Spinal cord (tissue), 10 donors: Measurements from ENCODE around the gene UBE2I. TPM values are rescaled to one million over a fixed set of nuclear protein-coding genes. Genes with fewer than 3 reads are reported as not detected.

Experiments used
- DNase-seq, 6 donors: peaks; one replicate each; pipeline versions ENCODE4 v3.0.0 to v3.0.0-alpha.2; 2013 to 2015; ENCODE audit warnings: low spot score in 6 of 6, low read depth in 4 of 6
- H3K27ac ChIP-seq: one replicate; pipeline ENCODE4 v1.5.1; 2013; ENCODE audit warnings: low read depth, low read length, control low read depth
- H3K27me3 ChIP-seq: one replicate; pipeline ENCODE4 v1.6.1; 2013; ENCODE audit warnings: low read length; ENCODE audit not compliant: control insufficient read depth, insufficient read depth
- H3K36me3 ChIP-seq: one replicate; pipeline ENCODE4 v1.6.1; 2013; ENCODE audit warnings: low read length; ENCODE audit not compliant: control insufficient read depth, insufficient read depth
- H3K4me1 ChIP-seq: one replicate; pipeline ENCODE4 v1.6.1; 2013; ENCODE audit warnings: low read length; ENCODE audit not compliant: control insufficient read depth, insufficient read depth
- H3K4me3 ChIP-seq: one replicate; pipeline ENCODE4 v1.5.1; 2013; ENCODE audit warnings: low read depth, low read length, control low read depth
- H3K9me3 ChIP-seq: one replicate; pipeline ENCODE4 v1.6.1; 2013; ENCODE audit warnings: low read length; ENCODE audit not compliant: control insufficient read depth, insufficient read depth
- WGBS: methylation state at CpG from one replicate; pipeline ENCODE4 v1.1.5; 2013; ENCODE audit warnings: missing lambda C conversion rate; ENCODE audit not compliant: insufficient coverage; 5-methylcytosine and 5-hydroxymethylcytosine counted together
- polyA plus RNA-seq, 2 donors: library from polyadenylated mRNA; unstranded; fragments of 120-200 nt; gene quantifications; one replicate each; pipeline ENCODE4 v1.2.1, GENCODE V29; 2013; ENCODE audit not compliant: insufficient read length in 2 of 2
- total RNA-seq, 2 donors: library from RNA; depleted of rRNA in 1 of 2; stranded (reverse); fragments of 120-200 nt in 1 of 2; fragments of >200 nt in 1 of 2; gene quantifications; one replicate each; pipeline versions ENCODE4 v1.2.3 to v1.2.4, GENCODE V29; 2013 to 2014
- donor health status: healthy.

UBE2I gene
- total and polyA plus RNA-seq, 4 donors: 28.7 to 139 (median 82.3) TPM

GRCh38 chr16:1299012-1299867, 10.2 kb upstream of the UBE2I start:
- H3K27ac ChIP-seq: no peak overlapping the region
- WGBS: 80% methylated on average over 27 of the region's 31 CpGs
- H3K27me3 ChIP-seq: peaks cover 32% of the 10 kb centered on the region
- H3K9me3 ChIP-seq: no peaks in the 10 kb centered on the region
- H3K4me1 ChIP-seq: peaks cover 12% of the 10 kb centered on the region
- H3K4me3 ChIP-seq: no peak overlapping the region
- DNase-seq: no peak
- H3K36me3 ChIP-seq: no peaks in the 10 kb centered on the region

DNA sequence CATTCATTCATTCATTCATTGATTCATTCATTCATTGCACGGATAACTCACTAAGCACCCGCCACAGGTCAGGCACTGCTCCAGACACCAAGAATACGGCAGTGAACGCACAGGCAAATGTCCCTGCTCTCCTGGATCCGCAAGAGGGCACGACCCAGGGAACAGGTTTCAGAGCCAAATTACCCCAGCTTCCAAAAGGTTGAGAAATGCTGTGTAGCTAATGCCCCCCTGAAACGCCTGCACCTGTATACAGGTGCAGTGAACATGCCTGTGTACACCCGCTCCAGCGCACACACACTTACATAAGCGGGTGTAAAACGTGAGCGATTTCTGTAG, 9.6 kb upstream of the UBE2I start:
- WGBS: 59% methylated on average over 6 of the region's 12 CpGs

GRCh38 chr16:1300664-1301476, 8.6 kb upstream of the UBE2I start:
- DNase-seq: peak in 2 of 6 donors; percentile 18 to 42
- peaks cover 32% of the 10 kb centered on the region for H3K27me3 ChIP-seq
- H3K36me3 ChIP-seq: peaks cover 2% of the 10 kb centered on the region
- no peaks in the 10 kb centered on the region for H3K9me3 ChIP-seq
- H3K4me1 ChIP-seq: peaks cover 12% of the 10 kb centered on the region
- 8% methylated on average over 42 of the region's 42 CpGs for WGBS
- no peak overlapping the region for H3K27ac ChIP-seq
- H3K4me3 ChIP-seq: no peak overlapping the region

More for the DNA sequence above, 9.6 kb upstream of the UBE2I start:
- H3K36me3 ChIP-seq: no peaks in the 10 kb centered on the region
- H3K9me3 ChIP-seq: no peaks in the 10 kb centered on the region
- peaks cover 32% of the 10 kb centered on the region for H3K27me3 ChIP-seq
- H3K27ac ChIP-seq: no peak overlapping the region
- DNase-seq: no peak
- no peak overlapping the region for H3K4me3 ChIP-seq
- peaks cover 12% of the 10 kb centered on the region for H3K4me1 ChIP-seq

DNA sequence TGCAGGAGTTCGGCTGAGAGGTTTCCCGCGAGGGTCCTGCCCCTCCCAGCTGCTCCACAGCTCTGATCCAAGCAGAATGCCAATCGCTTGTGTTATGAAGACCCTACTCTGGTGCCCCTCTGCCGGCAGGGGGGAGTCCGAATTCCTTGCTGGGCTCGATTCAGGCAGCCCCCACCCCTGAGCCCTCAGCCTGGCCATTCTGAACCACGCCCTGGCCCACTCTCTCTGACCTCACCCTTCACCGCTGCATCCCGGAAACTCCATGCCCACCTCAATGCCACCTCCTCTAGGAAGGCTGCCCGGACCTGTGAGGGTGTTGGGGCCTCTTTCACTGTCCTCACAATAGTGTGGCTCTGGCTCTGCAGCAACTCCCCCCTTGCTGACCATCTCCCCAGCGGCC, 7.9 kb upstream of the UBE2I start:
- H3K27me3 ChIP-seq: peaks cover 32% of the 10 kb centered on the region
- H3K4me1 ChIP-seq: peaks cover 12% of the 10 kb centered on the region
- WGBS: 71% methylated on average over 8 of the region's 12 CpGs
- no peaks in the 10 kb centered on the region for H3K9me3 ChIP-seq
- no peak overlapping the region for H3K27ac ChIP-seq
- H3K36me3 ChIP-seq: peaks cover 3% of the 10 kb centered on the region
- no peak for DNase-seq
- no peak overlapping the region for H3K4me3 ChIP-seq

DNA sequence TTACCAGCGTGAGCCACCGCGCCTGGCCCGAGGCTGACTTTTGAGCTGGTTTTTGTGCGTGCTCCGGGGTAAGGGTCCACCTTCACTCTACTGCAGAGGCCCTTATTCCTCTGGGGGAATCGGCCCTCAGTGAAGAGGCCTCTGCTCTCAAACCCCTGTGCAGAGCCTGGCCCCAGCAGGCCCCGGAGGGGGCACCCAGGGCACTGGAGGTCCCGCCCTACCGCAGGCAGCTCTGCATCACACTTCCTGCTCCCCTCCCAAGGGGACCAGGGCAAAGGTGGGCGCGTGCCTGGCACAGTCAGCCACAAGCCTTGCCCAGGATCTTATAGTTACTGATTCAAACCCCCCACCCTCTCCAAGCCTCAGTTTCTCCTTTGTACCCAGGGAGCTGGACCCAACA, 3.6 kb upstream of the UBE2I start:
- no peaks in the 10 kb centered on the region for H3K9me3 ChIP-seq
- H3K4me3 ChIP-seq: no peak overlapping the region
- DNase-seq: no peak
- 84% methylated on average over 12 of the region's 12 CpGs for WGBS
- H3K27ac ChIP-seq: no peak overlapping the region
- peaks cover 9% of the 10 kb centered on the region for H3K27me3 ChIP-seq
- H3K36me3 ChIP-seq: peaks cover 3% of the 10 kb centered on the region
- H3K4me1 ChIP-seq: peaks cover 15% of the 10 kb centered on the region

- H3K27me3 ChIP-seq: peaks cover 4% of the 10 kb centered on the region
- H3K36me3 ChIP-seq: peaks cover 6% of the 10 kb centered on the region
- 73% methylated on average over 4 of the region's 4 CpGs for WGBS
- H3K4me3 ChIP-seq: no peak overlapping the region
- no peaks in the 10 kb centered on the region for H3K9me3 ChIP-seq
- peaks cover 15% of the 10 kb centered on the region for H3K4me1 ChIP-seq
- no peak overlapping the region for H3K27ac ChIP-seq
- no peak for DNase-seq
These were observed 3.1 kb upstream of the UBE2I start for GRCh38 chr16:1306334-1306733.

- H3K27ac ChIP-seq: no peak overlapping the region
- no peak for DNase-seq
- H3K27me3 ChIP-seq: no peaks in the 10 kb centered on the region
- peaks cover 32% of the 10 kb centered on the region for H3K4me1 ChIP-seq
- WGBS: 3% methylated on average over 41 of the region's 43 CpGs
- peaks cover 24% of the 10 kb centered on the region for H3K36me3 ChIP-seq
- H3K9me3 ChIP-seq: no peaks in the 10 kb centered on the region
- H3K4me3 ChIP-seq: peak overlapping the region; percentile 28
These were observed 1.1 kb upstream of the UBE2I start for GRCh38 chr16:1308036-1308976.

GRCh38 chr16:1309888-1310831, 724 bp downstream of the UBE2I start:
- Histone ChIP-seq H3K9me3 (no peaks in the 10 kb centered on the region), H3K27me3 (no peaks in the 10 kb centered on the region), H3K36me3 (peaks cover 42% of the 10 kb centered on the region), H3K27ac (no peak overlapping the region), H3K4me1 (peaks cover 32% of the 10 kb centered on the region), H3K4me3 (peak overlapping the region; percentile 71)
- under 1% methylated on average over 76 of the region's 77 CpGs for WGBS
- DNase-seq: peak in 1 of 6 donors; percentile 4
